ENCODE results near the gene GAK.
"Not testable (repeated sequence)": the region's sequence is repeated elsewhere in the genome, so short reads cannot be mapped to it uniquely, and the experiment has no call there.

GAK gene

GRCh38 chr4:925171-925570, 6.9 kb downstream of the GAK start:
- DNase-seq, result no peak

GRCh38 chr4:924107-925096, 7.7 kb downstream of the GAK start:
- DNase-seq, result no peak

GRCh38 chr4:921830-922331, 10.2 kb downstream of the GAK start:
- DNase-seq, result no peak

- DNase-seq, result not testable (repeated sequence)
Observed at GRCh38 chr4:919004-919680, 13.0 kb downstream of the GAK start.

- not testable (repeated sequence) for DNase-seq
Observed at GRCh38 chr4:918591-918990, 13.5 kb downstream of the GAK start.

GRCh38 chr4:917992-918391, 14.1 kb downstream of the GAK start:
- no peak for DNase-seq

- DNase-seq, result no peak
Observed at GRCh38 chr4:917466-917865, 14.7 kb downstream of the GAK start.

GRCh38 chr4:915595-915994, 16.5 kb downstream of the GAK start:
- DNase-seq, result no peak

- DNase-seq, result no peak
Observed at GRCh38 chr4:915041-915474, 17.1 kb downstream of the GAK start.

- DNase-seq, result no peak
Observed at GRCh38 chr4:914531-914930, 17.6 kb downstream of the GAK start.

- no peak for DNase-seq
Observed at GRCh38 chr4:913280-913618, 18.9 kb downstream of the GAK start.

GRCh38 chr4:912548-913279, 19.4 kb downstream of the GAK start:
- no peak for DNase-seq

- DNase-seq, result no peak
Observed at GRCh38 chr4:911871-912490, 20.1 kb downstream of the GAK start.

GRCh38 chr4:911221-911751, 20.8 kb downstream of the GAK start:
- no peak for DNase-seq

- no peak for DNase-seq
Observed at GRCh38 chr4:910366-911091, 21.6 kb downstream of the GAK start.

GRCh38 chr4:909821-910220, 22.3 kb downstream of the GAK start:
- no peak for DNase-seq

GRCh38 chr4:909131-909571, 23.0 kb downstream of the GAK start:
- DNase-seq, result no peak

GRCh38 chr4:907691-908425, 24.3 kb downstream of the GAK start:
- DNase-seq, result no peak

GRCh38 chr4:907103-907400, 25.1 kb downstream of the GAK start:
- DNase-seq, result no peak

GRCh38 chr4:906339-907102, 25.6 kb downstream of the GAK start:
- no peak for DNase-seq
